ENCODE measurements around the gene PLXNA4.

DNA sequence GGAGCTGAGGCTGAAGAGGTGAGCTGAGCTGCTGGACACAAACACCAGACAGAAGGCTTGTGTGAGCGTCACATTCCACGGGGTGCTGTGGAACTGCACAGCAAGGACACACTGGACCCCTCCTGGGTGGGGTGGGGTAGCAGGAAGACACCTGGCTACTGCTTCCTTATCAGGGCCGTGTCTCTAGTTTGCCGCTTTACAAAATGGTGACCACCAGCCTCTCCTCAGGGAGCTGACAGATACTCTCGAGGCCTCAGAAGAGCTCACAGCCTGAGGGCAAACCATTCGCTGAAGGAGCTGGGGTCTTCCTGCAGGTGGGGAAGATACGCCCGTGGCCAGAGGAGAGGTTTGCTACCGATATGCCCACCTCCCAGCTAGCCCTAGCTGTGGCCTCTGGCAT, 461.9 kb downstream of the PLXNA4 start:
- TF ChIP-seq, protein P1, sequence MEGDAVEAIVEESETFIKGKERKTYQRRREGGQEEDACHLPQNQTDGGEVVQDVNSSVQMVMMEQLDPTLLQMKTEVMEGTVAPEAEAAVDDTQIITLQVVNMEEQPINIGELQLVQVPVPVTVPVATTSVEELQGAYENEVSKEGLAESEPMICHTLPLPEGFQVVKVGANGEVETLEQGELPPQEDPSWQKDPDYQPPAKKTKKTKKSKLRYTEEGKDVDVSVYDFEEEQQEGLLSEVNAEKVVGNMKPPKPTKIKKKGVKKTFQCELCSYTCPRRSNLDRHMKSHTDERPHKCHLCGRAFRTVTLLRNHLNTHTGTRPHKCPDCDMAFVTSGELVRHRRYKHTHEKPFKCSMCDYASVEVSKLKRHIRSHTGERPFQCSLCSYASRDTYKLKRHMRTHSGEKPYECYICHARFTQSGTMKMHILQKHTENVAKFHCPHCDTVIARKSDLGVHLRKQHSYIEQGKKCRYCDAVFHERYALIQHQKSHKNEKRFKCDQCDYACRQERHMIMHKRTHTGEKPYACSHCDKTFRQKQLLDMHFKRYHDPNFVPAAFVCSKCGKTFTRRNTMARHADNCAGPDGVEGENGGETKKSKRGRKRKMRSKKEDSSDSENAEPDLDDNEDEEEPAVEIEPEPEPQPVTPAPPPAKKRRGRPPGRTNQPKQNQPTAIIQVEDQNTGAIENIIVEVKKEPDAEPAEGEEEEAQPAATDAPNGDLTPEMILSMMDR (IDR thresholded peaks at IDR 0.05): no peak
- TF ChIP-seq POLR2A (IDR thresholded peaks at IDR 0.05): no peak
